GM18907 (cell line): ENCODE measurements around the gene KL.

Experiments
- ATAC-seq: cut with Tn5 transposase; IDR thresholded peaks from one replicate; pipeline ENCODE4 v1.9.1; 2021; ENCODE audit warnings: mild to moderate bottlenecking, moderate library complexity; ENCODE audit not compliant: unreplicated experiment

KL gene

DNA sequence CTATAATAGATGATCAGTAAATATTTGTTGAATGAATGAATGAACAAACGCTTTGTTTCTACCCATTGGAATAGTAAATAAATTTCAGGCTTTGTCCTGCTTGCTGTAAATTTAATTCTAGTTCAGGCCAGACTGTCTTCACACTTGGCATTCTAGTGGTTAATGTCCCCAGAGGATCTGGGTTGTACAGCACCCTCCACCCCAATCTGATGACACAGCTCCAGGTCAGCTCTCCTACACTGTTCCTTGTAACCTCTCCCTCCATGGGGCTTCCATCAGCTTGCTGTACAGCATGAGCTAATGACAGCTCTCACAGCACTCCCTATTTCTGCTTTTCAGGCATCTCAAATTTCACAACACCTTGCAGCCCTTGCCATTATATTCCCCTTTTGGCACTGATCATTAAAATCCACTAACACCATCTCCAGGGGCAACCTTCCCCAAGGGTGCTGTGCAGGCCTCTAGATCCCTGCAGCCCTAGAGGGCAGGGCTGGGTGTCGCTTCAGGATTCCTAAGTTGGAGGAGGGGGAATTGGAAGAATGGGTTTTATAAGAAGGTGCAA, 12.7 kb upstream of the KL start:
- ATAC-seq: no peak

DNA sequence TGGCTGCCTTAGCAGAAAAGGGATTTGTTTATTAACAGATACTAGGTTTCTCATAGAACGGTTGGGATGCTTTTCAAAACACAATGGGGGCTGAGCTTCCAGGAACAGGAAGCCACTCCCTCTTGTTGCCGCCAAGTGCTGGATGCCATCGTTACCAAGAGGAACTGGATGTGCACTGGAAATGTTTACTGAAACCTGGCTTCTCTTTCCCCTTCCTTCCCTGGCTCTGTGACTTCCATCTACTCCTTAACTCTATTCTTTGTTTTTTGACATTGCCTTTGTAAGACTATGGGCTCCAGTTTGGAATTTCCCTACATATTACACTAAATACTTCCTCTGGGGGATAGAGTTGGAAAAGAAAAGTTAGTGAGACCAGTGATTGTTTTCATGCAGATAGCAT, 11.7 kb upstream of the KL start:
- ATAC-seq: no peak

DNA sequence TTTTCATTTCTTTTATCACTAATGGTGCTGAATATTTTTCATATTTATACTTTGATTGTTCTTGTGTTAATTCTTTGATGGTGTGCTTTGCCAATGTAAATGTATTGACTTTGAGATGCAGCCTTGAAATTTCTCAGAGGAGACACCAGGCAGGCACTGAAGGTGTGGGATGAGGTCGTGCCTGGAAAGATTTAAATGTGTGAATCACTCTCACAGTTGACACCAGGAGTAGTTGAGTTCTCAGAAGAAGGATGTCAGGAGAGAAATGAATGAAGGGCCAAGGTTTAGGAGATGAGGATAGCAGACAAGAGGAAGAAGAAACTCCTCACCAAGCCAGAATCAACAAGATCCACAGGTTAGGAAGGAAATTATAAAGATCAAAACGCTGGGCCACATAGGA, 10.1 kb upstream of the KL start:
- no peak for ATAC-seq

DNA sequence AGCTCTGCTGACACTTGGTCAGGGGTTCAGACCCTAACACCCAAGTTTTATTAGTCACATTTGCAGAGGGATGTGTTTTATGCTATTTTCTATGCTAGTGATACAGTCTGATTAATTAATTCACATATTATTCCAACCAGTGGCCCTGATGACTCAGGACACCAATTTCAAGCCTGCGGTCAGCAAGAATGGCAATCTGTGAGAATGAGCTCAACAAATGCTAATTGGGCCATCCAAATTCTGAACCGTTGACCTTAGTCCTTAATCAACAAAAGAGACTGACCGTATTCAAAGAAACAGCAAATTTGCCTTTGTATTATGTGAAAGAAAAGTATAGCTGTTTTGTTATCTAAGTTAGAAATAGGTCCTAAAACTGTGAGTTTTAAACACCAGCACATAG, 9.6 kb upstream of the KL start:
- no peak for ATAC-seq

DNA sequence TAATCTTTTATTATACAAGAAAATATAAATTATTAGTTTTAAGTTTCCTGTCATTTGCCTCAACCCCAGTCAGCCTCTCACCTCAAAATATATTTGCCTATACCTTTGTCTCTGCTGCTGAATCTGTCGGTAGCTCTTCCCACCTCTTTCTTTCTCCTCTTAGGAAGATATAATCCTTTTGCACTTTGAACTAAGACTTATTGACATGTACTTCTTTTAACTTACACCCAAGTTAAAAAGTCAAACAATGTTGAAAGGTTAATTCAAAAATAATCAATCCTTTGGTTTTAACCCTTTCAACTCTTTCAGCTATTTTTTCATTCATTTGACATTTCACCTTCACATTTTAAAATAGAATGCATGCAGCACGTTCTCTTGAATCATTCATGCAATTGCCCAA, 9.0 kb upstream of the KL start:
- ATAC-seq: no peak

DNA sequence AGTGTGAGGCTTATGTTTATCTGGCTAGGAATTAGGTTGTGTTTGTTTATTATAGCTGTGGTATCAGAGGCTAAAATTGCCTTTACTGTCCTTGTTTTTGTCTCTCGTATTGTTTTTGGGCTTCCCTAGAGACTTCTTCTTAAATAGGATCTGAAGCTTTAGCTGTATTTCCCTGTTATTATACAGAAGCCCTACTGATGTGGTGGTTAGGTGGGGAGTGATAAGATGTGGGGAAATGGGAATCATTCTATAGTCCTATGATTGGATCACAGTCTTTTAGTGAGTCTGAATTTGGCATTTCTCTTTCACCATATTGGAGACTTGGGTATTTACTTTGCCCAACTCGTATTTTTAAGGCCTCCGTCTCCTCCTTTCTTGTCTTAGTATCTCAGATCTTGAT, 8.3 kb upstream of the KL start:
- ATAC-seq: no peak

DNA sequence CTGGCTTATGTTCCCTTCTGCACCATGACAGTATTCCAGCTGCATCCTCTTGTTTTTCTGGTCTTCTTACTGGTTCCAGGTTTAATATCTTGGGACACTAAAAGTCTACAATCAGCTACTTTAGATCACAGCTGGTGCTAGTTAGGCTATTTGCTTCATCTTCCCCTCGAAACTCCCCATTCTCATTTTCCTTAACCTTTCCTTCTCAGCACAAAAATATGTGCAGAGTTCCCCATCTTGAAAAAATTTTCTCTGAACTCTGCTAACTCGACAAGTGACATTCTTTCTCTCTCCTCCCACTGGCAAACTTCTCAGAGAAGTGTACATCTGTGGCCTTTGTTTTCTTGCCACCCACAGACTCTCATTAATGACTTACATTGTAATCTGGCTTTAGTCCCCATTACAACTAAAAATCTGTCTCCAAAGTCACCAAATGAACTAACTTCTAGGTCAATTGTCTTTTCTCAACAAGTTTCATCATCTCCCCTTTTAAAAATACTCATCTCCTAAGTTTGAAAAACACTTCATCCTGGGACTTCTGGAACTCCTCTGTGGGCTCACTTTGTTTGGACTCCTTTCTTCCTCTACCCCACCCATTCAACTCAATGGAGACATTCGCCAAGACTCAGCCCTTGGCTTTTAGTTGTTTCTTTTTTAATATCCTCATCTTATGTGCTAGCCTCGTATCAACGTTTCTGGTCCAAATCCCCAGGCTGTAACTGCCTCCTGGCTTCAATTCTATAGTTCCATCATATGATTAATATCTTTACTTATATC, 7.1 kb upstream of the KL start:
- no peak for ATAC-seq

DNA sequence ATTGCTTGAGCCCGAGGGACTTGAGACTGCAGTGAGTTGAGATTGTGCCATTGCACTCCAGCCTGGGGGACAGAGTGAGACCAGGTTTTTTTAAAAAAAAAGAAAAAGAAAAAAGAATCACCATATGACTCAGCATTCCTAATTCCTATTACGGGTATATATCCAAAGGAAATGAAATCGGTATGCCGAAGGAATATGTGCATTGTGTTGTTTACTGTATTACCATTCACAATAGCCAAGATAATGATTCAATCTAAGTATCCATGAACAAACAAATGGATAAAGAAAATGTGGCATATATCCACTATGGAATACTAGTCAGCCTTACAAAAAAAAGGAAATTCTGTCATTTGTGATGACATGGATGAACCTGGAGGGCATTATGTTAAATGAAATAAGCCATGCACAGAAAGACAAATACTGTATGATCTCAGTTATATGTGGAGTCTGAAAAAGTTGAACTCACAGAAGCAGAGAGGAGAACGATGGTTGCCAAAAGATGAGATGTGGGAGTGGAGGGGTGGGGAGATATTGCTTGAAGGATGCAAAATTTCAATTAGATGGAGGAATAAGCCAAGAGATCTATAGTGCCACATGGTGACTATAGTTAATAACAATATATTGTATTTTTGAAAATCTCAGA, 4.3 kb upstream of the KL start:
- ATAC-seq: no peak

DNA sequence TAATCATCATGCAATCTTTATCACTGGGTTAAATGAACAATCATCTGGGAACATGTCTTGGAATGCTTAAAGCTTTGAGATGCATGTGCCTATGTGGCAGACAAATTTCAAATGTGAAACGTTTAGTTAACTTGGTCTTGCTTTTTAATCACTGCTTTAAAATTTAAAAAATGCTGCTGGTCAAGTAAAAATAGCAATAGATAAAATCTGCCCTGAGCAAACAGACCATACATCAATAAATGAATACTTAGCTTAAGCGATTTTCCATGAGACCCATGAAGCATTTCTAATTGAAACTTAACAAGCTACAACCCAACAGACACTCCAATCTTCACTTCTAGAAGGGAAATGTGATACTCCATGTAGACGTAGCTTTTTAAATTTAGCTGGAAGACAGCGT, 1.9 kb upstream of the KL start:
- ATAC-seq: no peak

DNA sequence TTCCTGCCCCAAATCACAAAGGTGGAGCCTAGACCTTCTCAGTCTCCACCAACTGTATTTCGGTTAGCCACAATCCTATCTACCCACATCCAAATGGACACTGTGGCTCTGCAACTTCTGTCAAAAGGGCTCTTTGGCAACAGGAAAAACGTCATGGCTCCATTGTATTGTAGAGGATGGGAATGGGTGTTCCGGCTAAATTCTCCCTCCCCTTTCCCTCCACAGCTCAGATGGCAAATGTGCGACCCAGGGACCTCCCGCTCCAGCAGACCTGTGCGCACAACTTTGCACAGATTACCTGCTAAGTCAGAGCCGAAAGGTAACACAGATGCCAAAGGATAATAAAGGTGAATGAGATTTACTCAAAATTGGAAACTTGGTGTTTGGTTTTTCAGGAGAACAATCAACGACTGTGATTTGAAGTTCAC, 968 bp upstream of the KL start:
- no peak for ATAC-seq

DNA sequence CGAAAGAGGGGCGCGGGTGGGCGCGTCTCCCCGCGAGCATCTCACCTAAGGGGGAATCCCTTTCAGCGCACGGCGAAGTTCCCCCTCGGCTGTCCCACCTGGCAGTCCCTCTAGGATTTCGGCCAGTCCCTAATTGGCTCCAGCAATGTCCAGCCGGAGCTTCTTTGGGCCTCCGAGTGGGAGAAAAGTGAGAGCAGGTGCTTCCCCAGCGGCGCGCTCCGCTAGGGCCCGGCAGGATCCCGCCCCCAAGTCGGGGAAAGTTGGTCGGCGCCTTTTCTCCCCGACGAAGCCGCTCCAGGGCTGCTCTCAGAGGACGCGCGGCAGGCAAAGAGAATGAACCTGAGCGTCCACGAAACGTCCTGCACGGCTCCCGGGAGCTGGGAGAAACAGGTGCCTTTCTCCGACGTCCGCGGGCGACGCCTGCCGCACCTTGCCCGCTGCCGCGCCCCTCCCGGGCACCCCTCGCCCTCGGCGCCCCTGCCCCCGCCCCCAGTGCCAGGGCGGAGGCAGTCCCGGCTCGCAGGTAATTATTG, 366 bp upstream of the KL start:
- ATAC-seq: peak; percentile 21

DNA sequence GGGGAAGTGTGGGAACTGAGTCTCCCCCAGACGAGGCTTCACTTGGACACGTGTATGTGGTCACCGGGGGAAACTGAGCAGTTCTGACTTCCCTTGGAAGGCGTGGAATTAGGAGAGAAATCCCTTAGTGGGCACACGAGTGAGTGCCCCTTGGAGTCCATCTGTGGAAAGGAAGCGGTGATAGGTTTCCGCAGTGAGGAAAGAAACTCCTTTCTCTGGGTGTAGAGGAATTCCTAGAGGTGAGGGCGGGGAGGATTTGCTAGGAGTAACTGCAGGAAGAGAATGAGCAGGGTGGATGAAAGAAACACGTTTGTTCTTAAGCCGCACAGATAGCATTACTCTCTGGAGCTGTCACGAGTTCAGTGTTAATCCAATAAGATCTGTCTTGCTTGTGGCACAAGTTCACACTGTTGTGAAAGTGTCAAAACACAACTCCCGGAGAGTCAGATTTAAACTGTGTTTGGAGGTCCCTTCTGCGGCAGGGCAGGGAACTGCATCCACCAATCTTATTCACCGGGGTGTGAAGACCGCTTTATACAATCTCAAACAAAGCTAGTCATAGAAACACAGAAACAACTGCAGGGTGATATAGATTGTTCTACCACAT, 1.2 kb downstream of the KL start:
- peak; percentile 77 for ATAC-seq

DNA sequence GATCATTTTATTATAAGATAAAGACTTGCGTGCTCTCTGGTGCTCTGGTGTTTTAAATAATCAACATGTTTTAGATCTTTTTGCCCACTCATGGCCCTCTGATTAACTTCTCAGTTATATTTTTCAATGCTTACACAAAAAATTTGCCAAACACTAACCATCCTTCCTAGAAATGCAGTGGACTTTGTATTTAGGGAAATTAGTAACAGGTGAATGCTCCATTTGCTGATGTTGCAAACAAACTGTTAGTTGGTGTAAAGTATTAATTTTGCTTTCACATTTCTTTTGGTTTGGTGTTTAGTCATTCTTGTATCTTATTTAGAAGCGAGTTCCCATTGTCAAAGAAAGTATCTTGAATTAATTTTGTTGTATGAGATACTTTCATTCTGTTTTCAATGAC, 2.7 kb downstream of the KL start:
- ATAC-seq: no peak

DNA sequence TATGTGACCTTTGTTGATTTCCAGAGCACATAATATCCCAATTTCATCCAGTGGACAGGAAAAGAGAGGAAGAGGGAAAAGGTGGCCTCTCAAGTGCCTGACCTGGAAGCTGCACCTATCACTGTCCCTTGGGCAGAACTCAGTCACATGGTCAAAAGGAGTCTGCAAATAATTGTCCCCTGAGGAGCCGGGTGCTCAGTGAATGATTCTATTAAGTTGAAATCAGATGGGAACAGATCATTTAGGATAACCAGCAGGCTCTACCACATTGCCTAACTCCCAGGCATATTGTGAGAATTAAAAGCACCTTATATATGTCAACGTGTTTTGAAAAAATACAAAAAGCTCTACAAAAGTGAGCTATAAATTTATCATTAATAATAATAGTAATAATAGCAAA, 6.8 kb downstream of the KL start:
- ATAC-seq: no peak

DNA sequence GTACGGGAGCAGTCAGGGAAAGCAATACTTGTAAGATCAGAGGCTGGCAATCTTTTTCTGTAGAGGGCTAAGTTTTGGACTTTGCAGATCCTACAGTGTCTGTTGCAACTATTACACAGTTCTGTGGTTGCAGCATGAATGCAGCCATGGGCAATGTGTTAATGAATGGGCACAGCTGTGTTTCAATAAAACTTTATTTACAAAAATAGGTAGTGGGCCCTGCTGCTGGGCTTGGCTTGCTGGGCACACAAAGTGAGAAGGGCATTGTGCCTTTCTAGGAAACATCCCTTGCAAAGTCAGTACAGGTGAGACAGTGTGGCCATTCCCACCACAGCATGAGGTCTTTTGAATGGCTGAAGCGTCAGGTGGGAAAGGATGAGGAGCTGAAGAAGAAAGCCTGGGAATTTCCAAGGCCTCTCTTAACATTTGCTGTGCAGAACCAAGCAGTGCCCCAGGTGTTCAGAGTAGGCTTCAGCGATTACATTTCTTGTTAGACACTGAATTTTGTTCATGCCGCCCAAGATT, 9.1 kb downstream of the KL start:
- no peak for ATAC-seq

DNA sequence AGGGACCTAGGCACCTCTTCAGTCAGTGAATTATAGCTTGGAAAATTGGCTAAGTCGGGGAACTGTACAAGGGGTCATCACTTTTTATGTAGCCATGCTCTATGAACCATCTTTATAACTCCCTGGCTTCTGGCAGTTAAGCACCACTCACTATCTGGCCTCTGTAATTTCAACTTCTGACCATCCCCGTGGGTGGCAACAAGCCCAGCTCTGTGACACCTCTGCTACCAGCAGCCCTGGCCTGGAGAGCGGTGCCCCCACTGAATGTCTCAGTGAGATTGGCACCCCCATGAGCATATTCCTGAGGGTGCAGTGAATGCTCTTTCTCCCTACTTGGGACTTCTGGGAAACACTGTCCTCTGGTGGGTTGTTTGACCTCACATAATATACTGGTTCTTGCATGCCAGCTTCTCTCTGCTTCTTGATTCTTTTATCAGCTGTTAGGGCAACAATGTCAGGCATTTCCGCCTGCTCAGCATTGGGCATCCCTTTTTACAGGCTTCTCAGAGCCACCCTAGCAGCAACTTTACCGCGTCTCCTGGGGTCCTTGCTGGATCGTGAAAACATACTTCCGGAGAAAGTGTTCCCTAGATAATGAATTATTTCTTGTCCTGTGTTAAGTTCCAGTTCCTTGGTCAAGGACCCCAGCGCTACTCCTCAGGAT, 10.4 kb downstream of the KL start:
- ATAC-seq: no peak

DNA sequence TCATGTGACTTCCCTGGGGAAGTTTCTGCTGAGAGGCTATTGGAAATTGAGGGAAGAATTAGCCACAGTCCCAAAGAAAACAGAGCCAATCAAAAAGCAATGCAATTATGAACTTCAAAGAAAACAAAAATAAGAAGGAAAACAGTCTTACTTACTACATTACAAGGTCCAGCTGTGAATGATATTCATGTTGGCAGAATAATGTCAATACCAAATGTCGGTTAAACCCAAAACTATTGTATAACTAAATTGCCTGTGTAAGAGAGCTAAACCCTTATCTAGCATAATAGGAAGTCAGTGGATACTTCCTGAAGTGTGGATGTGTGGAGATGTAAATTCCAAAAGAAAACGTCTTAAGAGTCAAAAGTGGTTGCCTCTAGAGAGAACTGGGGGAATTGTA, 12.4 kb downstream of the KL start:
- no peak for ATAC-seq

DNA sequence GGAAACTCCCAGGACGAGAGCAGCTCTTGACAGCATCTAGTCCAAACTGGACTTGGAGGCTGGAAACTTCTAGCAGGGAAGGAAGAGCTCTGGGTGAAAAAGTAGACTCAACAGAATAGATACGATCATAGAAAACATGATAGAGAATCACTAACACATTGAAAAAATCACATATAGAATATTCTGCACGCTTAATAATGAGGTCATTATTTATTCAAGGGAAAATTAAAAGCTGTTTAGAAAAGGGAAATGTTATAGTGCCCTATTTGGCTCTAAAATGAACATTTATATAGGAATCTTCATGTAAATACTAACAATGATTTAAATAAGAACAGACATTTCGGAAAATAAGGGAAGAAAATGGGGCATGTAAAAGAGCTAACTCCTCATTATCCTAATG, 15.1 kb downstream of the KL start:
- ATAC-seq: no peak

DNA sequence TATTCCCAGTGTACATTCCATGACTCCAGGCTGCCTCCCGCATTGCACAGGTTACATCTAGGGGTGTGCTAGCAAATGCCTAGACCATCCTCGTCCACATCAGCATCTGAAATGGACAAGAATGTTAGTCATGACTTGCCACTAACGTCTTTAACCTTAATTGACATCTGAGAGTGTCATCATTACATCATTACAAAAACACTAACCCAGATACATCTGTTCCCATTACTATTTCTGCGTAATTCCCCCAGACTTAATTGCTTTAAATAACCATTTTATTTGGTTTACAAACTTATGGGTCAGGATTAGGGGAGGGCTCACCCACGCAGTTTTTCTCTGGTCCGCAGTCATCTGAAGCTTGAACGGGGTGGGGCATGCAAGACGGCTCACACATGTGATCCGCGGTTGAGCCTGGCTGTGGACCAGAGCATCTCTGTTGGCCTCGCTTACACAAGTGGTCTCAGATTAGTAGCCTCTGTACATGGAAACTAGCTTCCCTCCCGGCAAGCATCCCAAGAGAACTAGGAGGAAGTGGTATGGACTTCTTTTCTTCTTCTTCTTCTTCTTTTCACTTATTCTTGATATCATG, 15.9 kb downstream of the KL start:
- ATAC-seq: no peak

DNA sequence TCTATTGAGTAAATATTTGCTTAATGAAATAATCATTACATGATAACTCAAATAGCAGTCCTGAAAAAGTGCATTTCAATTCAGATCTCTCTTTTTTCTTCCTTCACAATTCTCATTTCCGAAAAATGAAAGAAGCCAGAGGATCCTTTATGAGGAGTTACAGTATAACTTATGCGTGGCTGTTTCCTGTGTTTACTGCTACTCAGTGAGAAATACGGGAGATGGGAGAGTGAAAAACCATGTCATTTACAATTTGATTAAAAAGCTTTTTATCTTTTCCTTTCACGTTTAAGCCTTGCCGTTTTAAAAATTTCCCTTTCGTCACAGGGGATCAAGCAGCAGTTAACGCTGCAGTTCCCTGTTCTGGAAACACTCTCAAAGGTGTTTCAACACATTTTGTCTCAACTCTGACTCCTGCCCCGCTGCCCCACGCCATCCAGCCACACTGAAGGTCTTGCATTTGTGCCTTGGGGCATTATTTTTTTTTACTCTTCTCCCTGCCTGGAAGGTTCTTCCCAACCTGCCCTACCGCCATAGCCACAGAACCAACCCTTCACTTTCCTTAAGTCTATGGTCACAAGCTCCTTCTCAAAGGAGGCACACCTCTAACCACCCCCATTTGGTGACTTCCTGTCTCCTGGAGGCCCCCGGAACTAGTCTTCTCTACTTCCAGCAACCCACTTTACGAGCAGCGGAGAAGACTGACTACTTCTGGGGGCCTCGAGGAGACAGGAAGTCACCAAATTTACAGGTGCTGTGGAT, 17.0 kb downstream of the KL start:
- peak; percentile 94 for ATAC-seq
